ENCODE measurements around the gene TMEM35B.
"Not testable (repeated sequence)": the region's sequence is repeated elsewhere in the genome, so short reads cannot be mapped to it uniquely, and the experiment has no call there.

TMEM35B gene

DNA sequence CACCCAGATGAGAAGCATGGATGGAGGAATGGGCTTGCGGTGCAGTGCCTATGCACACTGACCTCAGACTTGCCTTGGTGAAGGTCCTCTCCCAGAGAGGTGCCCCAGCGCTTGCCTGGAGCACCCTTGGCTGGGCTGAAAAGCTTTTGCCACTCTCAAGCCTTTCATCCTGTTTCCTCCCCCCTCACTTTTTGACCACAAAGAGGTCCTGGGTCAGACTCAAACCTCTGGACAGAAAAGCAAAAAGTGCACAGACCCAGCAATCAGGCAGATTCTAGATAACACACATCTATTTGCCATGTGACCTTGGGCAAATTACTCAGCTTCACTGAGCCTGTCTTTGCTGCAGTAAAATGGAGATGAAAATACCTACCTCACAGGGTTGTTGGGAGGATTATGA, 7.3 kb downstream of the TMEM35B start:
- Histone ChIP-seq H3K9ac (ENCODE audit: low read depth in 1 of 2, low read length in 2 of 2) (no peak overlapping the region), H3K27me3 (ENCODE audit: control insufficient read depth in 2 of 2, insufficient read depth in 2 of 2, low read length in 2 of 2) (no peaks in the 10 kb centered on the region), H3K4me1 (ENCODE audit: control insufficient read depth in 2 of 2, insufficient read depth in 2 of 2, low read length in 2 of 2) (no peaks in the 10 kb centered on the region), H3K4me3 (ENCODE audit: low read length in 2 of 2) (no peak overlapping the region), H3K9me3 (ENCODE audit: control insufficient read depth in 2 of 2, low read length in 2 of 2) (no peaks in the 10 kb centered on the region), H3K27ac (ENCODE audit: low read depth in 2 of 2, low read length in 2 of 2) (no peak overlapping the region), H3K36me3 (ENCODE audit: control insufficient read depth in 2 of 2, insufficient read depth in 2 of 2, low read length in 2 of 2) (peaks cover 2 to 9% of the 10 kb centered on the region in 2 donors)

DNA sequence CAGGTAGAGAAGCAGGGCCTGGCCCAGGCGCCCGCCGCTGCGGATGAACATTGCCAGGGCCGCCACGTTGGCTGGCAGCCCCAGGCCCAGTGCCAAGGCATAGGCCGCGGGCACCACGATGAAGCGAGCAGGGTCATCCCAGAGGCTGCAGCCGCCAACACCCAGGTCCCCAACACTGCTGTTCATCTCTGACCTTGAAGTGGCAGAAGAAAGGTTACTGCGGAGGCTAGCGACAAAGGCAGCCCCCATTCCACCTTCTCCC, 8.0 kb downstream of the TMEM35B start:
- Histone ChIP-seq H3K27me3 (ENCODE audit: control insufficient read depth in 2 of 2, insufficient read depth in 2 of 2, low read length in 2 of 2) (no peaks in the 10 kb centered on the region), H3K9ac (ENCODE audit: low read depth in 1 of 2, low read length in 2 of 2) (no peak overlapping the region), H3K9me3 (ENCODE audit: control insufficient read depth in 2 of 2, low read length in 2 of 2) (no peaks in the 10 kb centered on the region), H3K36me3 (ENCODE audit: control insufficient read depth in 2 of 2, insufficient read depth in 2 of 2, low read length in 2 of 2) (peaks cover 0 to 9% of the 10 kb centered on the region in 2 donors), H3K27ac (ENCODE audit: low read depth in 2 of 2, low read length in 2 of 2) (no peak overlapping the region), H3K4me1 (ENCODE audit: control insufficient read depth in 2 of 2, insufficient read depth in 2 of 2, low read length in 2 of 2) (no peaks in the 10 kb centered on the region), H3K4me3 (ENCODE audit: low read length in 2 of 2) (no peak overlapping the region)

DNA sequence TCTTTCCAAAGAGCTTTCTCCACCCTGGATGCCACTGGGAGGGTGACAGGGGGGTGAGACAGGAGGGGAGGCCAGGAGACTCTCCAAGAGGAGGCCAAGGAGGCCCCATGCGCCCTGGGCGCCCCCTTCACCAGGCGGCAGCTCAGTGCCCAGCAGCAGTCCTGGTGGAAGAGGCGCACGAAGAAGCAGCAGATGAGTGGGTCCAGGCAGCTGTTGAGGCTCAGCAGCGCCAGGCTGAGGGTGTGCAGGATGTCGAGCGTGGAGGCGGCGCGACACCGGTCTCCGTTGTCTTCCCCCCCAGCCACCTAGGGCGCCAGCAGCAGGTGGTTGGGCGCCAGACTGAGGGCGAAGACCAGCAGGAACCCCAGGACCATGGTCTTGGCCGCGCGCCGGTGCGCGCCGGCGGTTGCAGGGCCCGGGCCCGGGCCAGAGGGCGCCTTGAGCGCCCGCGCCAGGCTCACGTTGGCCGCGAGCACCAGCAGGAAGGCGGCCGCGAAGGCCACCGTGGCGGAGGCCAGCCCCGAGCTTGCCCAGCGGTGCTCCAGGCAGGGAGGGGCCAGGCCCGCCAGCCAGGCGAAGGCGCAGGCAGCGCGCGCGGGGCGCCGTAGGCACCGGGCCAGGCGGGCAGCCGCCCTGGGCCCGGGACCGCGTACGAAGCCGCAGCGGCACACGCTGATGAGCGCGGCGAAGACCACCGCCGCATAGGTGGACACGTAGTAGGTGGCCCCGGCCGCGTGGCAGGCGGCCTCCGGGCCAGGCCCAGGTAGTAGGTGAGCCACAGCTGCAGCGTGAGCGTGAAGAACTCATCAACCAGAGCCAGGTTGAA, 8.6 kb downstream of the TMEM35B start:
- Histone ChIP-seq H3K36me3 (ENCODE audit: control insufficient read depth in 2 of 2, insufficient read depth in 2 of 2, low read length in 2 of 2) (peaks cover 0 to 9% of the 10 kb centered on the region in 2 donors), H3K27ac (ENCODE audit: low read depth in 2 of 2, low read length in 2 of 2) (no peak overlapping the region), H3K4me1 (ENCODE audit: control insufficient read depth in 2 of 2, insufficient read depth in 2 of 2, low read length in 2 of 2) (no peaks in the 10 kb centered on the region), H3K9me3 (ENCODE audit: control insufficient read depth in 2 of 2, low read length in 2 of 2) (no peaks in the 10 kb centered on the region), H3K4me3 (ENCODE audit: low read length in 2 of 2) (no peak overlapping the region), H3K9ac (ENCODE audit: low read depth in 1 of 2, low read length in 2 of 2) (no peak overlapping the region), H3K27me3 (ENCODE audit: control insufficient read depth in 2 of 2, insufficient read depth in 2 of 2, low read length in 2 of 2) (no peaks in the 10 kb centered on the region)

DNA sequence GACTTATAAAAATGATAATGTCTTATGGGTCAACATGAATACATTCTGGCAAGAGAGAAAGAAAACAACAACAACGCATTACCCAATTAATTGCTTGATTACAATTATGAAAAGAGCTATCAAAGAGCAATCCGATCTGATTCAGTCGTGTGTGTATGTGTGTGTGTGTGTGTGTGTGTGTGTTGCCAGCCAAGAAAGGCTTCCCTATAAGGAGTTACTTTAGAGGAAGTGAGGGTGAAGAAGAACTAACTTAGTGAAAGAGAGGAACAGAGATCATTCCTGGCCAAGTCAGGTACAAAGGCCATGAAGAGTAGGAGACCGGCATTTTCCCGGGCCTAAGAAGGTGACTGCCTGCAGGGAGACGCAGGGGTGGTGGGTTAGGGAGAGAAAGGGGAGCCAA, 9.4 kb downstream of the TMEM35B start:
- Histone ChIP-seq H3K27me3 (ENCODE audit: control insufficient read depth in 2 of 2, insufficient read depth in 2 of 2, low read length in 2 of 2) (no peaks in the 10 kb centered on the region), H3K4me1 (ENCODE audit: control insufficient read depth in 2 of 2, insufficient read depth in 2 of 2, low read length in 2 of 2) (no peaks in the 10 kb centered on the region), H3K27ac (ENCODE audit: low read depth in 2 of 2, low read length in 2 of 2) (no peak overlapping the region), H3K36me3 (ENCODE audit: control insufficient read depth in 2 of 2, insufficient read depth in 2 of 2, low read length in 2 of 2) (peaks cover 0 to 5% of the 10 kb centered on the region in 2 donors), H3K9ac (ENCODE audit: low read depth in 1 of 2, low read length in 2 of 2) (no peak overlapping the region), H3K9me3 (ENCODE audit: control insufficient read depth in 2 of 2, low read length in 2 of 2) (no peaks in the 10 kb centered on the region), H3K4me3 (ENCODE audit: low read length in 2 of 2) (no peak overlapping the region)

DNA sequence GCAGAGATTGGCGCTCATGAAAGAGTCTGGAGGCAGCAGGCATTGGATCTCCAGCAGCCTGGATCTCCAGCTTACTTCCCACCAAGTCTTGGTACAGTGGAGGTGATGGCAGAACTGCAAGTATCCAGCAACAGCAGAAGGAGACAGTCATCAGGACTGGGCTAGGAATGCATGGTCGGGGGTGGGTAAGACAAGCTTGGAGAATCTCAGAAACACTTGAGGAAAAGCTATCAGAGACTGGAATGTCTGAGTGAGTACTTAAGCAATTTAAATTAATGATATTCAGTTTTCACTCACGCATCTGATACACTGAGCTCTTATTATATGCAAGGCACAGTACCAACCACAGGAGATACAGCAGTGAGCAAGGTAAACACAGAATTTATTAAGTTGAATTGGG, 9.8 kb downstream of the TMEM35B start:
- Histone ChIP-seq H3K27ac (ENCODE audit: low read depth in 2 of 2, low read length in 2 of 2) (no peak overlapping the region), H3K4me3 (ENCODE audit: low read length in 2 of 2) (no peak overlapping the region), H3K36me3 (ENCODE audit: control insufficient read depth in 2 of 2, insufficient read depth in 2 of 2, low read length in 2 of 2) (peaks cover 0 to 5% of the 10 kb centered on the region in 2 donors), H3K4me1 (ENCODE audit: control insufficient read depth in 2 of 2, insufficient read depth in 2 of 2, low read length in 2 of 2) (no peaks in the 10 kb centered on the region), H3K9me3 (ENCODE audit: control insufficient read depth in 2 of 2, low read length in 2 of 2) (no peaks in the 10 kb centered on the region), H3K27me3 (ENCODE audit: control insufficient read depth in 2 of 2, insufficient read depth in 2 of 2, low read length in 2 of 2) (no peaks in the 10 kb centered on the region), H3K9ac (ENCODE audit: low read depth in 1 of 2, low read length in 2 of 2) (no peak overlapping the region)

DNA sequence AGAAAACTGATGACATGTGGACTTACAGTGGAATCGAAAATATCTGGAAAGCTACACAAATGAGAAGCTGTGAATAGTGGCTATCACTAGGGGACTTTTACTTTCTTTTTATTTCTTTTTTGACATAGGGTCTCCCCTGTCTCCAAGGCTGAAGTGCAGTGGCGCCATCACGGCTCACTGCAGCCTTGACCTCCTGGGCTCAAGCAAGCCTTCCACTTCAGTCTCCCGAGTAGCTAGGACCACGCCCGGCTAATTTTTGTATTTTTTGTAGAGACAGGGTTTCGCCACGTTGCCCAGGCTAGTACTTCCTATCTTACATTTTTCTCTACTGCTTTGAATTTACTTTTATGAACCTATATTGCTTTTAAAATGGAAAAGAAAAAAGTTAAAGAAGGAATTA, 10.5 kb downstream of the TMEM35B start:
- Histone ChIP-seq H3K36me3 (ENCODE audit: control insufficient read depth in 2 of 2, insufficient read depth in 2 of 2, low read length in 2 of 2) (peaks cover 0 to 5% of the 10 kb centered on the region in 2 donors), H3K4me1 (ENCODE audit: control insufficient read depth in 2 of 2, insufficient read depth in 2 of 2, low read length in 2 of 2) (no peaks in the 10 kb centered on the region), H3K4me3 (ENCODE audit: low read length in 2 of 2) (no peak overlapping the region), H3K9me3 (ENCODE audit: control insufficient read depth in 2 of 2, low read length in 2 of 2) (no peaks in the 10 kb centered on the region), H3K27ac (ENCODE audit: low read depth in 2 of 2, low read length in 2 of 2) (no peak overlapping the region), H3K9ac (ENCODE audit: low read depth in 1 of 2, low read length in 2 of 2) (no peak overlapping the region), H3K27me3 (ENCODE audit: control insufficient read depth in 2 of 2, insufficient read depth in 2 of 2, low read length in 2 of 2) (no peaks in the 10 kb centered on the region)

DNA sequence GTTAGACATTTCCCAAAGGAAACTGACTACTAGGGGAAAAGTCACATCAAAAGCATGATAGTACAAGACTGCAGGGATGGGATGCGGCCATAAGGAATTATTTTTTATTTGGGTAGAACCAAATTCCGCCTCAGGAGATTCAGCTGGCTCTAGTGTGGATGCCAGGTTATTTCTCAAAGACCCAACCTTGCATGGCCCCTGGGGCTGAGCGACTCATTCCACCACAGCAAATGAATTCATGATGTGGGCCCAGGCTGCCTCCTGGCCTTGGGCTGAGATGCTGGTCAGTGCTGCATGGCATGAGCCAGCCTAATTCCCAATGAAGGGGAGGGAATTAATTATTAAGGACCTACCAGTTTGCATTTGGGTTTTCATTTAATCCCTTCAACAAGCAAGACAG, 11.8 kb downstream of the TMEM35B start:
- Histone ChIP-seq H3K27ac (ENCODE audit: low read depth in 2 of 2, low read length in 2 of 2) (no peak overlapping the region), H3K9me3 (ENCODE audit: control insufficient read depth in 2 of 2, low read length in 2 of 2) (no peaks in the 10 kb centered on the region), H3K4me1 (ENCODE audit: control insufficient read depth in 2 of 2, insufficient read depth in 2 of 2, low read length in 2 of 2) (no peaks in the 10 kb centered on the region), H3K9ac (ENCODE audit: low read depth in 1 of 2, low read length in 2 of 2) (no peak overlapping the region), H3K27me3 (ENCODE audit: control insufficient read depth in 2 of 2, insufficient read depth in 2 of 2, low read length in 2 of 2) (no peaks in the 10 kb centered on the region), H3K36me3 (ENCODE audit: control insufficient read depth in 2 of 2, insufficient read depth in 2 of 2, low read length in 2 of 2) (no peaks in the 10 kb centered on the region), H3K4me3 (ENCODE audit: low read length in 2 of 2) (no peak overlapping the region)

DNA sequence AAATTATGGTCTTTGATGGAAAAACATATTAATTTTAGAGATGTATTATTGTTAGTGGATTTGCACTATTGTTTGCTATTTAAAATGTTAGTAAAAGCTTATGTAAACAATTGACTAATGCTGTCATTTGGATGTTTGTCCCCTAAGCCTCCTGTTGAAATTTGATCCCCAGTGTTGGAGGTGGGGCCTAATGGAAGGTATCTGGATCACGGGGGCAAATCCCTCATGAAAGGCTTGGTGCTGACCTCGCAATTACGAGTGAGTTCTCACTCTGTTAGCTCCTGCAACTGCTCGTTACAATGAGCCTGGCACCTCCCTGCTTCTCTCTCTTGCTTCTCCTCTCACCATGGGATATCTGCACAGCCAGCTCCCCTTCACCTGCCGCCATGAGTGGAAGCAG, 14.3 kb downstream of the TMEM35B start:
- no peak overlapping the region for H3K4me3 ChIP-seq (ENCODE audit: low read length in 2 of 2)
- no peaks in the 10 kb centered on the region for H3K36me3 ChIP-seq (ENCODE audit: control insufficient read depth in 2 of 2, insufficient read depth in 2 of 2, low read length in 2 of 2)
- no peaks in the 10 kb centered on the region for H3K9me3 ChIP-seq (ENCODE audit: control insufficient read depth in 2 of 2, low read length in 2 of 2)
- H3K9ac ChIP-seq (ENCODE audit: low read depth in 1 of 2, low read length in 2 of 2), result no peak overlapping the region
- no peaks in the 10 kb centered on the region for H3K4me1 ChIP-seq (ENCODE audit: control insufficient read depth in 2 of 2, insufficient read depth in 2 of 2, low read length in 2 of 2)
- H3K27me3 ChIP-seq (ENCODE audit: control insufficient read depth in 2 of 2, insufficient read depth in 2 of 2, low read length in 2 of 2), result no peaks in the 10 kb centered on the region
- H3K27ac ChIP-seq (ENCODE audit: low read depth in 2 of 2, low read length in 2 of 2), result no peak overlapping the region

DNA sequence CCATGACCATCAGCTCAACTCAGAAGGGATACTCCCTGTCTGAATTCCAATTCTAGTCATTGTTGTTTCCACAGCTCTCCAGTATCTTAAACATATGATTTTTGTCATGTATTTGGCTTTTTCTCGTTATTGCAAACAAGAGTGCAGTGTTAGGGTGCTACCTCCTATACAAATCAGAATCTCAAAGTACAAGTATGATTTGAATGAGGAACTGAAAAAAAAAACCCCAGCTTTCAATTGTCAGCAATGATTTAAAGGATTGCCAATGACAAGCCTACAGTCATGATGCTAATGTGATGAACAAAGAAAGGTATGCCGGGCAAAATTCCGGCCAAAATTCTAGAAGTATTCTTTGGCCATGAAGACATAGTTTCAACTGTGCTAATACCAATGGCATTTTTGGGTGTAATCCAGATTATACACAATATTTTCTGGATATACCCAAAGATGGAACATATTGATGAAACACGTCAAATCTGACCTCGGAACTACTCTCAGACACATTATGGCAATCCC, 14.9 kb downstream of the TMEM35B start:
- H3K27me3 ChIP-seq (ENCODE audit: control insufficient read depth in 2 of 2, insufficient read depth in 2 of 2, low read length in 2 of 2), result no peaks in the 10 kb centered on the region
- H3K9ac ChIP-seq (ENCODE audit: low read depth in 1 of 2, low read length in 2 of 2), result no peak overlapping the region
- no peak overlapping the region for H3K4me3 ChIP-seq (ENCODE audit: low read length in 2 of 2)
- no peaks in the 10 kb centered on the region for H3K36me3 ChIP-seq (ENCODE audit: control insufficient read depth in 2 of 2, insufficient read depth in 2 of 2, low read length in 2 of 2)
- H3K27ac ChIP-seq (ENCODE audit: low read depth in 2 of 2, low read length in 2 of 2), result no peak overlapping the region
- H3K4me1 ChIP-seq (ENCODE audit: control insufficient read depth in 2 of 2, insufficient read depth in 2 of 2, low read length in 2 of 2), result no peaks in the 10 kb centered on the region
- H3K9me3 ChIP-seq (ENCODE audit: control insufficient read depth in 2 of 2, low read length in 2 of 2), result no peaks in the 10 kb centered on the region

DNA sequence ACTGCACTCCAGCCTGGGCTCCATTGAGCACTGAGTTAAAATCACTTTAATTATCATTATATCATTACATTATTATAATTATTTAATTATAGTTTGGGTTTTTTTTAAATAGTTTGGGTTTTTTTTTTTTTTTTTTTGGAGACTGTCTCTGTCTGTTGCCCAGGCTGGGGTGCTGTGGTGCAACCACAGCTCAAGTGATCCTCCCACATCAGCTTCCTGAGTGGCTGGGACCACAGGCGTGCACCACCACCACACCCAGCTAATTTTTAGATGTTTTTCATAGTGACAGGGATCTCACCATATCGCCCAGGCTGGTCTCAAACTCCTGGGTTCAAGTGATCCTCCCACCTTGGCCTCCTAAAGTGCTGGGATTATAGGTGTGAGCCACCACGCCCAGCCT, 16.9 kb downstream of the TMEM35B start:
- not testable (repeated sequence) for H3K36me3 ChIP-seq (ENCODE audit: control insufficient read depth in 2 of 2, insufficient read depth in 2 of 2, low read length in 2 of 2); H3K27ac ChIP-seq (ENCODE audit: low read depth in 2 of 2, low read length in 2 of 2); H3K4me1 ChIP-seq (ENCODE audit: control insufficient read depth in 2 of 2, insufficient read depth in 2 of 2, low read length in 2 of 2); H3K4me3 ChIP-seq (ENCODE audit: low read length in 2 of 2); H3K9me3 ChIP-seq (ENCODE audit: control insufficient read depth in 2 of 2, low read length in 2 of 2); H3K9ac ChIP-seq (ENCODE audit: low read depth in 1 of 2, low read length in 2 of 2); H3K27me3 ChIP-seq (ENCODE audit: control insufficient read depth in 2 of 2, insufficient read depth in 2 of 2, low read length in 2 of 2)

All from mucosa of rectum (tissue), 2 donors.